D721Med (cell line): ENCODE results near the gene CEBPG.

Source experiments
- DNase-seq: peaks from one replicate; pipeline ENCODE4 v3.0.0; 2011; ENCODE audit warnings: low spot score; ENCODE audit not compliant: insufficient read length
- FAIRE-seq: peaks from 2 replicates; lab custom pipeline; 2011; peaks lifted over from hg19 to GRCh38; lab: Jason Lieb, UNC
- TF ChIP-seq, protein P1 (sequence below): IDR thresholded peaks from 2 replicates; pipeline ENCODE4 v1.5.1; 2012; ENCODE audit warnings: mild to moderate bottlenecking, control low read depth; ENCODE audit not compliant: insufficient read depth; ENCODE audit errors: missing control alignments

The CEBPG gene

DNA sequence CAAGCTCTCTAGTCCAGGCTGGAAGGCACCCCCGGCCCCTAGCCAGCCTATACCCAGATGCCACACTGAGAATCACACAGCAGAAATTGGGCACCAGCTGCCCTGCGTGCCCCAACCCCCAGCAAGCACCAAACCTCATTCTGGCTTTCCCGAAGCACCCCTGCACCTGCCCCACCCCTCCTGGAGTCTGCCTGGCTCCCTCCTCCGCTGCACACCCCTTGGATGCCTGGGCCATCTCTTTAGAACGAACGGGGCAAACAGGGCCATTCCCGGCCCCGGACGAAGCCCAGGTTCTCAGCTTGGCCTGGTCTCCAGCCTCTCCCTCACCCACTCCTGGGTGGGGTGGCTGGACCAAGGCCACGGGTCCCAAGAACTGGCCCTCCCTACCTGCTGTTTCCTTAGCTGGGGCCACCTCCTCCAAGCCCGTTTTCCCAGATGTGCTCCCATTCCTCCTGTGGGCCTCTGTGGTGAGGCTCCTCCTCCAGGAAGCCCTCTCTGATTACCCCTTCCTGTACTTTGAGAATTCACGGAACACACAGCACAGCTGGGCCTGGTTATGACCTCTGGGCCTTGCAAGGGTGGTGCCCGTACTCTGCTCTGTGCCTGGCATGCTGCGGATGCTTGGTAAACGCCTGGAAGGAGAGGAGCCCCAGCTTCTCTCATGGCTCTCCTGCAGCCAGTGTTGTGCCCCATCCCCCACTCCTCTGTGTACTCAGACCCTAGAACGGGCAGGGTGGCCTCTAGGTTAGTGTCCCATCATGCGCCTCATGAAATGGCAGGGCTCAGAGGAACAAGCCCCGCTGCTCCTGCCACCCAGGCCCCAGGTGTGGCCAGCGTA lies 21.4 kb downstream of the CEBPG start:
- DNase-seq (no peak), FAIRE-seq (no peak)
- TF ChIP-seq, protein P1, sequence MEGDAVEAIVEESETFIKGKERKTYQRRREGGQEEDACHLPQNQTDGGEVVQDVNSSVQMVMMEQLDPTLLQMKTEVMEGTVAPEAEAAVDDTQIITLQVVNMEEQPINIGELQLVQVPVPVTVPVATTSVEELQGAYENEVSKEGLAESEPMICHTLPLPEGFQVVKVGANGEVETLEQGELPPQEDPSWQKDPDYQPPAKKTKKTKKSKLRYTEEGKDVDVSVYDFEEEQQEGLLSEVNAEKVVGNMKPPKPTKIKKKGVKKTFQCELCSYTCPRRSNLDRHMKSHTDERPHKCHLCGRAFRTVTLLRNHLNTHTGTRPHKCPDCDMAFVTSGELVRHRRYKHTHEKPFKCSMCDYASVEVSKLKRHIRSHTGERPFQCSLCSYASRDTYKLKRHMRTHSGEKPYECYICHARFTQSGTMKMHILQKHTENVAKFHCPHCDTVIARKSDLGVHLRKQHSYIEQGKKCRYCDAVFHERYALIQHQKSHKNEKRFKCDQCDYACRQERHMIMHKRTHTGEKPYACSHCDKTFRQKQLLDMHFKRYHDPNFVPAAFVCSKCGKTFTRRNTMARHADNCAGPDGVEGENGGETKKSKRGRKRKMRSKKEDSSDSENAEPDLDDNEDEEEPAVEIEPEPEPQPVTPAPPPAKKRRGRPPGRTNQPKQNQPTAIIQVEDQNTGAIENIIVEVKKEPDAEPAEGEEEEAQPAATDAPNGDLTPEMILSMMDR: no peak

- TF ChIP-seq, protein P1: no peak
- DNase-seq (no peak), FAIRE-seq (no peak)
These were observed 22.3 kb downstream of the CEBPG start for GRCh38 chr19:33395561-33396550.

- FAIRE-seq (no peak), DNase-seq (no peak)
- TF ChIP-seq, protein P1: no peak
These were observed 23.4 kb downstream of the CEBPG start for GRCh38 chr19:33396701-33397535.

DNA sequence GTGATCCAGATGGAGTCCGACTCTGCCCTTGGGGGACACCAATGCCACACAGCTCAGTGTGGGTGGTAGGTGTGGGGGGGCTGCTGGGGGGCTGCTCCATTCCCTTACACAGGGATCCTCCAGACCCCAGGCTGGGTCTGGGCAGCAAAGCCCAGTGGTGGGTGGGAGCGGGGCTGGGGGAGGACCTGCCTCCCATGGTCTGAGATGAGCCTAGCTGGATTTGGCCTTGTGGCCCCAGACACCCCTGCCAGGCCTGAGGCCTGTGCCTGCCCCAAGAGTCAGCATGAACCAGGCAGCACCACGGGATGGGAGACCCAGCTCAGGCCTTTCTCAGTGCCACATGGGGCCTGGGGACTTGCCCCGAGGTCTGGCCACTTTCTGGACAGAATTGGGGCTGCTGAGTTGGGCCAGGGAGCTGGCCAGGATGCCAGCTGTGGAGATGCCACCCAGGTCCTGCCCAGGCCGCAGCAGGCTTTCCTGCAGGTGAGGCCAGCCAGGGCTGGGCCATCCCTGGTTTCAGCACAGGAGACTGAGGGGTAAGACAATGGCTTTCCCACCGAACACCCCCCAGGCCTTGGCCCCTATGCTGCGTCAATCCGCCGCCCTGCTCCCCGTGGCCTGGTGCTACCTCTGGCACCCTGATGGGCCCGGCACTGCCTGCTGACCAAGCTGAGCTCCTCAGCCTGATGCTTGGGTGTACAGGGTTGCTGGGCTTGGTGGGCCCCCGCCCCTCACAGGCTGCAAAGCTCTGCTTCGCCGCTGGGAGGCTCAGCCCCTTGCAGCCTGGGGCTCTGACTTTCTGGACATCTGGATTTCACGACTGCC lies 24.2 kb downstream of the CEBPG start:
- DNase-seq (no peak), FAIRE-seq (no peak)
- TF ChIP-seq, protein P1: no peak

- DNase-seq: no peak
- TF ChIP-seq, protein P1: no peak
- no peak for FAIRE-seq
These were observed 25.0 kb downstream of the CEBPG start for GRCh38 chr19:33398361-33399060.
